DND-41 (cell line): ENCODE data around the gene PSD2.

Experiments used
- EZH2 ChIP-seq: IDR thresholded peaks from 3 replicates; pipeline ENCODE4 v1.6.1; 2012; ENCODE audit warnings: borderline replicate concordance, low read depth, mild to moderate bottlenecking, moderate library complexity, low read length, inconsistent platforms; ENCODE audit not compliant: severe bottlenecking
- TF ChIP-seq, protein P1 (sequence below): IDR thresholded peaks from 2 replicates; pipeline ENCODE4 v1.5.1; 2012; ENCODE audit warnings: borderline replicate concordance, low read length, moderate library complexity, mild to moderate bottlenecking; ENCODE audit not compliant: poor library complexity, severe bottlenecking; ENCODE audit errors: extremely low read depth

DNA sequence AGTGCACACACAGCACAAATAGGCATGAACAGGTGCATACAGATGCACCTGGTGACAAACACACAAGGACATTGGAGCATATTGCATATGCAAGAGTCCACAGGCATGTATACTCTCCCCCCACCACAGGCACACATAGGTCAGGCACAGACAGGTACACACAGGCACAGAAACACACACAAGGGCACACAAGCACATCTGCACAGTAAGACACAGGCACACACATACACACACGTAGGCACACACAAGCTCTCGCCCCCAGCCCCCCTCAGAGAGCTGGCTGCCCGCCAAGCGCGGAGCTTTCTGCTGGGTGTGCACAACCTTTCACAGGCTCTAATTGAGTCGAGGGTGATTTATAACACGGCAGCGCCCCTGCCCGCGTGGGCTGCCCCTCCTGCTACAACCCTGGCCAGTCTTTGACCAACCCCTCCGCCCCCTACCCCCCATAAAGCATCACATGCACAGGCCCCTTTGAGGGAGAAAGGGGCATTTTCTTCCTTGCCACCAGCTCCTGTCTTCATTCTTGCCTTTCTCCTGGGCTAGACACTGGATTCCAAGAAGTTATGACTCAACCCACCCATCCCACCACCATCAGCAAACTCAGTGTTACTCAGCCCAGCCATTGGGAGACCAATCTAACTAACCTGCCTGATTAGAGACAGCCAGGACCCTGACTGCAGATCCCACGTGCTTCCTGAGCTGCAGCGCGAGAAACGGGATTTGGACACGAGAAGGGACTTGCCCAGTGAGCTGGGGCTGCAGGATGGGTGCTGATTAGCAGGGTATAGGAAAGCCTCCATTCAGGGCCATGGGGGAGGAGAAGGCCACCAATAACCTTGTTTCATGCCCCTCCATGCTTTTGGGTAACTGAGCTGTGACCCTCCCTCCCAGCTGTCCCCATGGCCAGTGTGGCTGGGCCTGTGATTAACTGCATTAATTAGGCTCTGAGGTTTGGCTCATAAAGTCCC lies 42.8 kb upstream of the PSD2 start:
- TF ChIP-seq EZH2: no peak
- TF ChIP-seq, protein P1, sequence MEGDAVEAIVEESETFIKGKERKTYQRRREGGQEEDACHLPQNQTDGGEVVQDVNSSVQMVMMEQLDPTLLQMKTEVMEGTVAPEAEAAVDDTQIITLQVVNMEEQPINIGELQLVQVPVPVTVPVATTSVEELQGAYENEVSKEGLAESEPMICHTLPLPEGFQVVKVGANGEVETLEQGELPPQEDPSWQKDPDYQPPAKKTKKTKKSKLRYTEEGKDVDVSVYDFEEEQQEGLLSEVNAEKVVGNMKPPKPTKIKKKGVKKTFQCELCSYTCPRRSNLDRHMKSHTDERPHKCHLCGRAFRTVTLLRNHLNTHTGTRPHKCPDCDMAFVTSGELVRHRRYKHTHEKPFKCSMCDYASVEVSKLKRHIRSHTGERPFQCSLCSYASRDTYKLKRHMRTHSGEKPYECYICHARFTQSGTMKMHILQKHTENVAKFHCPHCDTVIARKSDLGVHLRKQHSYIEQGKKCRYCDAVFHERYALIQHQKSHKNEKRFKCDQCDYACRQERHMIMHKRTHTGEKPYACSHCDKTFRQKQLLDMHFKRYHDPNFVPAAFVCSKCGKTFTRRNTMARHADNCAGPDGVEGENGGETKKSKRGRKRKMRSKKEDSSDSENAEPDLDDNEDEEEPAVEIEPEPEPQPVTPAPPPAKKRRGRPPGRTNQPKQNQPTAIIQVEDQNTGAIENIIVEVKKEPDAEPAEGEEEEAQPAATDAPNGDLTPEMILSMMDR: no peak
